ENCODE data around the gene FAM120A.
"Not testable (repeated sequence)": the region's sequence is repeated elsewhere in the genome, so short reads cannot be mapped to it uniquely, and the experiment has no call there.

Gene FAM120A

DNA sequence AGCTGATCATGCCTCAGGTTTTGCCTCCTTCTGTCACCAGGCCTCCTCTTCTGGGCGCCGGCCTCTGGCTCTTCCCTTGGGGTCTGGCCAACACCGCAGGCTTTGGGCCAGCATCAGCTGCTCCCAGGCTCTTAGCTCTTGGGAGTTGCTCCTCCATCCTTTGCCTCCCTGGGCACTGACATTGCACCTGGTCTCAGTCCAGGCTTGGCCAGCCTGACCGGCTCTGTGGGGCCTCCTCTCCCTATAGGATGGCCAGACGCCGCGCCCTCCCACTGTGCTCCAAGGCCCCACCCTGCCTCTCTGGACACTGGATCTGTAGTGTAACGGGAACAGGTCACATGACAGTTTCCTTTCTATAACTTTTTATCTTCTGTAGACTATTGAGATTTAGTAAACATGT is 59.7 kb downstream of the FAM120A start:
- DNase-seq (ENCODE audit: low read depth, low spot score): not testable (repeated sequence)

DNA sequence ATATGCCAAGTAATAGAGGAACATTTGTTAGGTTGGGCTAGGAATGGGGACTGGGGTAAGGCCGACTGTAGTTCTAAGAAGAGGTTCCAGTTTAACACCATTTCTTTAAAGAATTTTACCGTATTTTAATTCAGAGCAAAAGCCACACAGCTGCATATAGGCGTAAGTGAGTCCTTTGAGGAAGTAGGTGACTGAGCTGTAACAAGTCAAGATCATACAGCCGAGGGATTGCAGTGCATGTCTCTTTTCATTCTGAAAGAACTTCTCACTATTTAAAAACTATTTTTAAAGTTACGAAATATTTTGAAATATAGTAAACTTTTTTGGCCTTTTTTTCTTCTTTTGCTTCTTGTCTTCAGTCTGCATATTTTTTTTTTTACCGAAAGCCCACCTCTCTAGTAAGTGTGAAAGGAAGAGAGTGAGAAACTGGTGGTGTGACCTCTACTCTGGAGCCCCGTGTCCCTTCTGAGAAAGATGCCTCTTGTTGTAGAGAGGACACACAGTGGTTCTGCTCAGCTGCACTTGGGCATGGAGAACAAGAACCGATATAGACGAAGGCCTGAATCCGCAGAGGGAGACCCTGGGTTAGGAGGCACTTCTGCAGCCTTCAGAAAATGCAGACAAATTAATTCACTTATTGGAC is 60.8 kb downstream of the FAM120A start:
- DNase-seq (ENCODE audit: low read depth, low spot score): not testable (repeated sequence)

DNA sequence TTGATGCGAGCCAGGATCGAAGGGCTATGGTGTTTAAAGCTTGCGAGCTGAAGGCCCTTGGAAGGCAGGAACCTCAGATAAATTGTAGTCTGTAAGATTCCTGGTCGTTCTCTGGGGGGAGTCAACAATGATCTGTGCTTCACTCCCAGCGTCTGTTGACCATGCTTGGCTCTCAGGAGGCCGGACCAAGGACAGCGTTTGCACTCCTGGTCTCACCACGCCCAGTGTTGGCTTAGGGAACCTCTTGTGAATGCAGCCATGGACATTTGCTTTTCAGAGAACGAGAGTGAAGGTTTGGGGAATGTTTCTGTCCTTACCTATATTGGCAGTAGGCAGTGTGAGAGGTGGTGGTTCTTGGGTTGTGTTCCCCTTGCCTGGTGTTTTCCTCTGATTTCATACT is 62.1 kb downstream of the FAM120A start:
- no peak for DNase-seq (ENCODE audit: low read depth, low spot score)

DNA sequence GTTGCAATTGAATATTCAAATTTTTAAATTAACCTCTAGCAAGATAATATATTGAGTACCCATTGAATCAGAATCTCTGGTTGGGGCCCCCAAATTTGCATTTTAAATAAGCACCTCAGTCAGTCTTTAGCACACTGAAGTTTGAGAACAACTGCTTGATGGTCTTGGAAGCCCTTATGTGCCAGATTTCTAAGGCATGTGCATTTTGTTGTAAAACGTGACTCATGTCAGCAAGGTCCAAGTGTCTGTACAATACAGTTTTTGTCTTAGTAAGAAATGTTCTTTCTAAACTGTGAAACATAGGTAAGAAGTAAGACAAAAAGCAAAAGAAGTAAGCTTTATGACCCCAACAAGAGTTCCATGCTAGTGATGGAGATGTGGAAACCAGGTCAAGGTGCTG is 65.8 kb downstream of the FAM120A start:
- DNase-seq (ENCODE audit: low read depth, low spot score): no peak

DNA sequence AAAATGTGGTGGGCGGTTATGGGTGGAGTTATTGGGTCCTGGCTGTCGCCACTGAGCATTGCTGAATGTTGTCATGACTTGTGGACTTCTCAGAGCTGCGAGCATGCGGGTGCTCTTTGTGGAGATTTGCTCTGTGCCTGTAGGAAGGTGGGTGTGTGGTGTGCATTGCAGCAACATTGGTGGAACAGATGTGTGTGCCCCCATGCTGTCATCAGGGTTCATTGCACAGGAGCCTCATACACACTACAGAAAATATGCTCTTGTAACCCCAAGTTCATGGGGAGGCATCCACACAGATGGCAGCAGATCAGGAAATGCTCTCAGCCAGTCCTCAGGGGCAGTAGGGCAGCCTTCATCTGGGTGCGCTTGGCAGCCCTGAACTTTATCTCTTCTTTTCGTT is 69.0 kb downstream of the FAM120A start:
- no peak for DNase-seq (ENCODE audit: low read depth, low spot score)

DNA sequence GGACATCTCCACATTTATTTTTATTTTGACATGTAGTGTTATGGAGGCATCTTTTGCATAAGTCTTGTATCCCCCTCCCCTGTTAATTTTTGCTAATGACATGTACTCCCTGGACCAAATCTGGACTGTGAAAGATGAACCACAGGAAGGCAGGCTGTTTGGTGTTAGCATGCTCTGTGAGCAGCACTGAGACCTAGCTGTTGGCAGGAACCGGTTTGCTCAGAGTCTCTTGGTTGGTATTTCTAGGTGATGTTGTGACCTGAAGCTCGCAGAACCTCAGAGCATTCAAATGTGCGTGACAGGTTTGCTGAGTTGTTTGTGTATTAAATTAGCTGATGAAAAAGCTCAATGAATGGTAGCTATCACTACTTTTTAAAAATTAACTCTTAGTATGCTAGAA is 71.3 kb downstream of the FAM120A start:
- no peak for DNase-seq (ENCODE audit: low read depth, low spot score)

- no peak for DNase-seq (ENCODE audit: low read depth, low spot score)
Observed at GRCh38 chr9:93523518-93524144, 72.1 kb downstream of the FAM120A start.

GRCh38 chr9:93525476-93525875 is 74.0 kb downstream of the FAM120A start:
- no peak for DNase-seq (ENCODE audit: low read depth, low spot score)

DNA sequence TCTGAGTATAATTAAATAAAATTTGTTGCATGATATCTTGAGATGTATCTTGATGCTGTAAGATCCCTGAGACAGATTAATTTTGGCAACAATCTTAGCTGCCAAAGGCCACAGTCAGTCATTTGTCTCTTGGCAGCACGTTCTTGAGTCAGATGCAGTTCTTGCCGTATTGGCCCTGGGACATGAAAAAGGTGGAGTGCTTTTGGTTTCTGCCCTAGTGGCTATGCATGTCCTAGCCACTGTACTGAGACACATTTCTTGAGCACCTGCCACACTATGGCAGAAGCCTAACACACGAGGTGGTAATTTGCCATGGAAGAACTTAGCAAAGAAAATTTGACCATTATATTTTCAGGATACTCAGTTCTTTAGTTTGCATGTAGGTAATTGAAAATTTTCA is 79.9 kb downstream of the FAM120A start:
- no peak for DNase-seq (ENCODE audit: low read depth, low spot score)

DNA sequence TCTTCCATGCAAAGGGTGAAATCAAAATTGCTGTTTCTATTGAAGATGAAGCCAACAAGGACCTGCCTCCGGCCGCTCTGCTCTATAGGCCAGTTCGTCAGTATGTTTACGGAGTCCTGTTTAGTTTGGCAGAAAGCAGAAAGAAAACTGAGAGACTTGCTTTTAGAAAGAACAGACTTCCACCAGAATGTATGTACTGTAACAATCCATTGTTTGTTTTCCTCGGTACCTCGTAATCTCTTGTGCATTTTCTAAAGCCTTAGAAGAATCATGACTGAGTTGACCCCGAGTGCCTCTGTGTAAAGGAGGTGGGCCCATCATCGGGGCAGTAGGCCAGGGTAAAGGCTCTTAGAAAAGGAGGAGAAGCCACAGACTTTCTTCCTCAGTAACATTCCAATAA is 80.7 kb downstream of the FAM120A start:
- peak; percentile 10 for DNase-seq (ENCODE audit: low read depth, low spot score)

DNA sequence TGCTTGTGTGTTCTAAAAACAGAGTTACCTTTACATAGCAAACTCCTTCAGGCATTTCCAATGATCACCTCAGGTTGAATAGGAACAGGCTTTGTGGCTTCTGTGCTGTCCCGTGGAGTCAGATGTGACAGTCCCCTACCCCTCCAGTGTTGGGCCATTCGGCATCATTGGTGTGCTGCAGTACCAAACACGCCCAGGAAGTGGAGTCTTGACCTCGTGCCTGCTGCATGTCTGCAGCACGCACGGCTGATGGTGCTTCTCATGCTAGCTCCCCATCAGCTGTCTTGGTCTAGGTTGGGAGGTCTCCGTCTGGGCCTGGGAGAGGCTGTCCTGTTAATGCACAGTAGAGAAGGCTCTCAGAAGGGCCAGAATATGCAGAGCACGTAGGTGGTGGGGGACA is 82.4 kb downstream of the FAM120A start:
- no peak for DNase-seq (ENCODE audit: low read depth, low spot score)

- no peak for DNase-seq (ENCODE audit: low read depth, low spot score)
Observed at GRCh38 chr9:93536167-93536566, 84.7 kb downstream of the FAM120A start.

GRCh38 chr9:93536874-93537273 is 85.4 kb downstream of the FAM120A start:
- DNase-seq (ENCODE audit: low read depth, low spot score): no peak

GRCh38 chr9:93540305-93540704 is 88.8 kb downstream of the FAM120A start:
- no peak for DNase-seq (ENCODE audit: low read depth, low spot score)

DNA sequence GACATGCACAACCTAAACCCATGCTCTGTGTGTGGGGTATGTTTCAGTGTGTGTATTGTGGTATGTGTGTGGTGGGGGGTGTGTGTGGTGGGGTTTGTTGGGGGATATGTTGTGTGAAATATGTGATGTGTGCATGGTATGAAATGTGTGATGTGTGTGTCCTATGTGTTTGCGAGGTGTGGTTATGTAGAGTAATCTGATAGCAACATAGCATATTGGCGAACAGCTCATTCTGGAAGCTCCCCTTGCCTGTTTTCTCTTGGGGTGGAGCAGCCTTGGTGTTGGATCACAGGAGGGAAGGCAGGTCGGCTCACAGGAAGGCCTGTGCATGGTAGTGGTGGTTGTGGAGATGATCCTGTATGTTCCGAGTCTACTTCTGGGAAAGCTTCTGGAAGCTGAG is 89.5 kb downstream of the FAM120A start:
- no peak for DNase-seq (ENCODE audit: low read depth, low spot score)

DNA sequence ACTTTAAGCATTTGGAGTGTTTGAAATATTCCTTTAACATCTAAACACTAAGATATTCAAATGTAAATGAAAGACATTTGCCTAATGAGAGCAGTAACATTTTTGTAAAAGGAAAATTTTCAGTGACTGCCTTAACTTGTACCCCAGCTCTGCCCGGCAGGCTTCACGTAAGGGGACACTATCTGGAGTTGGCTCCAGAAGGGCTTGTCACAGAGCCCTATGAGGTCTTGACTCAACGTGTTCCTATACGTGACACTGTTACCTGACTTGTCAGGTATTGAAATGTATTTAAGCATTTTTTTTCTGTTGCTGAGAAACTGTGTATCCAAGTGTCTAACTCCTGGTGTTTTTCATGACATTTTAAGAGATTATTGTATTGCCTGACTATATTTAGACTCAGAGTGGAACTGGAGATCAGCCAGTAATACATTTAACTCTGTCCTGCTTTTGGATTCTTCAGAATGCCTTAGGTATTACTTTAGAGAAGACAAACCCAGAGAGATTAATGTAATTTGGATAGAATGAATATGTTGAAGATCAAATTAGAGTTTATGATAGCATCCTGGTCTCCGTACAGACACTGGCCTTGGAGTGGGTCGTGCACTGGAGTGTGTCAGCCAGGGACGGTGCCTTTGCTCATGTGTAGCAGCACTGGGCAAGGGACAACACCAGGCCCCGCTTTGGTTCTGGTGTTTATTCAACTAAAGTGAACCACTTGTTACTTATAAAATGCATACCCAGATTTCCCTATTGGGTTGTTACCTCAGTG is 90.3 kb downstream of the FAM120A start:
- no peak for DNase-seq (ENCODE audit: low read depth, low spot score)

DNA sequence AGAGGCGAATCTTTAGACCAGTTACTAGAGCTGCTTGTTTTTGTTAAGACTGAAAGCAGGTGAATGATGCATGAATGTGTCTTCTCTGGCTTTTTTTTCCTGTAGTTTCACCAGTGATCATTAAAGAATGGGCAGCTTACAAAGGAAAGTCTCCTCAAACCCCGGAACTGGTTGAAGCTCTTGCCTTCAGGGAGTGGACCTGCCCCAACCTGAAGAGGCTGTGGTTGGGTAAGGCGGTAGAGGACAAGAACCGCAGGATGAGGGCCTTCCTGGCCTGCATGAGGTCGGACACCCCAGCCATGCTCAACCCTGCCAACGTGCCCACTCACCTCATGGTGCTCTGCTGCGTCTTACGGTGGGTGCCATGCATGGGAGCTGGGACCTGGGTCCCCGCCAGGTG is 91.6 kb downstream of the FAM120A start:
- DNase-seq (ENCODE audit: low read depth, low spot score): no peak

- DNase-seq (ENCODE audit: low read depth, low spot score): no peak
Observed at GRCh38 chr9:93546356-93546755, 94.9 kb downstream of the FAM120A start.

GRCh38 chr9:93549611-93550010 is 98.1 kb downstream of the FAM120A start:
- no peak for DNase-seq (ENCODE audit: low read depth, low spot score)

GRCh38 chr9:93552923-93553322 is 101.4 kb downstream of the FAM120A start:
- no peak for DNase-seq (ENCODE audit: low read depth, low spot score)

DNA sequence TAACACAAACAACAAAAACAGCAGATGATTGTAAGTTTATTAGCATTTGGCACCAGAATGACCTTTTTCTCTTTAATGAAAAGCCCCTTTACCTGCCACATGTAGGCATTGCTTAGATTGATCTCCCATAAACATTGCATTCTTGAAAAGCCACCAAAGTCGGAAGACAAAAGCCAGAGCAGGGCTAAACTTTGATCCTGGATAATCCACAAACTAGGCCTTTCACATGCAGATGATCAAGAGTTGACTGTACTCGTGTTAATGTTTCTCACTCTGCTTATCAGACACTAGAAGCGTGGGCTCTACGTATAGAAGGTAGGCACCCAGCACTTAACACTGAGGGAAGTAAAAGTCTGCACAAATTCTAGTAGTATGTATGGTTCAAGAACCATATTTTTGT is 103.9 kb downstream of the FAM120A start:
- DNase-seq (ENCODE audit: low read depth, low spot score): no peak

- DNase-seq (ENCODE audit: low read depth, low spot score): no peak
Observed at GRCh38 chr9:93557366-93558137, 106.1 kb downstream of the FAM120A start.
